Panc1 (cell line): ENCODE measurements around the gene SPRY1. TPM values are rescaled to one million over a fixed set of nuclear protein-coding genes. Genes with fewer than 3 reads are reported as not detected.

Source experiments
- ATAC-seq: fragments of 200-7000 bp; cut with Tn5 transposase; 2 replicates; pipeline ENCODE4 v1.9.1; 2020; ENCODE audit warnings: mild to moderate bottlenecking, moderate library complexity
- BruUV-seq: library from RNA; stranded (reverse); fragments of 400-500 nt; replicated peaks from 2 replicates; lab custom pipeline; 2021; lab: Mats Ljungman, UMichigan
- CTCF ChIA-PET: fragments of 300-600 bp; sonication (Branson Sonifier 250); formaldehyde crosslinking; loops from one replicate; lab custom pipeline; 2022; ENCODE audit warnings: antibody characterized with exemption; lab: Charles Lee
- POLR2A ChIA-PET: fragments of 300-600 bp; sonication (Branson Sonifier 250); formaldehyde crosslinking; loops from one replicate; lab custom pipeline; 2022; ENCODE audit warnings: antibody characterized with exemption; lab: Charles Lee
- DNase-seq: peaks from one replicate; pipeline ENCODE4 v3.0.0-alpha.2; 2010; ENCODE audit warnings: low read depth, low spot score
- H3K27ac ChIP-seq: 2 replicates; pipeline ENCODE4 v1.5.1; 2011; ENCODE audit warnings: mild to moderate bottlenecking, low read length, inconsistent platforms
- H3K27me3 ChIP-seq: fragments of 200-500 bp; sonication (Bioruptor generic); 2 replicates; pipeline ENCODE4 v1.6.0; 2014; ENCODE audit warnings: low read length, inconsistent platforms; ENCODE audit not compliant: control insufficient read depth, insufficient read depth
- H3K36me3 ChIP-seq: fragments of 200-500 bp; sonication (Bioruptor generic); 2 replicates; pipeline ENCODE4 v1.5.1; 2014; ENCODE audit warnings: inconsistent platforms, mild to moderate bottlenecking, low read length, moderate library complexity; ENCODE audit not compliant: control insufficient read depth, insufficient read depth
- H3K4me1 ChIP-seq: 2 replicates; pipeline ENCODE4 v1.5.1; 2011; ENCODE audit warnings: inconsistent platforms, mild to moderate bottlenecking, low read length, moderate library complexity; ENCODE audit not compliant: control insufficient read depth, insufficient read depth
- H3K4me3 ChIP-seq, 2 experiments: 2 replicates each; pipeline ENCODE4 v1.5.1; 2011 to 2012; ENCODE audit warnings: low read depth in 2 of 2, low read length in 2 of 2, mild to moderate bottlenecking in 2 of 2, inconsistent platforms in 1 of 2, moderate library complexity in 1 of 2
- H3K9me3 ChIP-seq: fragments of 200-500 bp; sonication (Bioruptor generic); 2 replicates; pipeline ENCODE4 v1.5.1; 2014; ENCODE audit warnings: low read depth, mild to moderate bottlenecking, inconsistent platforms, low read length, moderate library complexity; ENCODE audit not compliant: control insufficient read depth, insufficient read depth
- CTCF ChIP-seq: fragments of 450-650 bp; IDR thresholded peaks from 2 replicates; pipeline ENCODE4 v1.5.1; 2017; ENCODE audit warnings: mild to moderate bottlenecking
- POLR2AphosphoS5 ChIP-seq: IDR thresholded peaks from 2 replicates; pipeline ENCODE4 v1.6.1; 2012; ENCODE audit warnings: mild to moderate bottlenecking, low read depth, low read length, moderate library complexity
- SIN3A ChIP-seq: IDR thresholded peaks from 2 replicates; pipeline ENCODE4 v1.6.1; 2012; ENCODE audit warnings: low read depth, mild to moderate bottlenecking, low read length, moderate library complexity, borderline replicate concordance; ENCODE audit not compliant: insufficient read depth
- TCF7L2 ChIP-seq: IDR thresholded peaks from 2 replicates; pipeline ENCODE4 v1.6.1; 2011; ENCODE audit warnings: mild to moderate bottlenecking, low read depth, low read length, inconsistent platforms
- in situ Hi-C: cut with HindIII; loops from 2 replicates; pipeline ENCODE4 v1.10.0; 2016; ENCODE audit warnings: low sequenced_read_pairs, low pct_unique_long_range_greater_than_20kb
- intact Hi-C: fragments of 100-400 bp; cut with micrococcal nuclease; formaldehyde crosslinking; loops from one replicate; pipeline ENCODE4 v1.10.0; 2022; ENCODE audit not compliant: unreplicated experiment
- total RNA-seq: library from RNA; stranded (reverse); gene quantifications from one replicate; pipeline ENCODE4 v1.2.1, GENCODE V29; 2021; ENCODE audit not compliant: unreplicated experiment
- TF ChIP-seq, protein P1 (sequence below), 2 experiments: IDR thresholded peaks; 2 replicates each; pipeline ENCODE4 v1.6.1; 2011 to 2012; ENCODE audit warnings: low read depth in 2 of 2, control low read depth in 1 of 2, low read length in 1 of 2, mild to moderate bottlenecking in 1 of 2, moderate library complexity in 1 of 2; ENCODE audit not compliant: insufficient read depth in 1 of 2

The SPRY1 gene
- total RNA-seq, 1 experiment from 2014 or later: 77.8 TPM

DNA sequence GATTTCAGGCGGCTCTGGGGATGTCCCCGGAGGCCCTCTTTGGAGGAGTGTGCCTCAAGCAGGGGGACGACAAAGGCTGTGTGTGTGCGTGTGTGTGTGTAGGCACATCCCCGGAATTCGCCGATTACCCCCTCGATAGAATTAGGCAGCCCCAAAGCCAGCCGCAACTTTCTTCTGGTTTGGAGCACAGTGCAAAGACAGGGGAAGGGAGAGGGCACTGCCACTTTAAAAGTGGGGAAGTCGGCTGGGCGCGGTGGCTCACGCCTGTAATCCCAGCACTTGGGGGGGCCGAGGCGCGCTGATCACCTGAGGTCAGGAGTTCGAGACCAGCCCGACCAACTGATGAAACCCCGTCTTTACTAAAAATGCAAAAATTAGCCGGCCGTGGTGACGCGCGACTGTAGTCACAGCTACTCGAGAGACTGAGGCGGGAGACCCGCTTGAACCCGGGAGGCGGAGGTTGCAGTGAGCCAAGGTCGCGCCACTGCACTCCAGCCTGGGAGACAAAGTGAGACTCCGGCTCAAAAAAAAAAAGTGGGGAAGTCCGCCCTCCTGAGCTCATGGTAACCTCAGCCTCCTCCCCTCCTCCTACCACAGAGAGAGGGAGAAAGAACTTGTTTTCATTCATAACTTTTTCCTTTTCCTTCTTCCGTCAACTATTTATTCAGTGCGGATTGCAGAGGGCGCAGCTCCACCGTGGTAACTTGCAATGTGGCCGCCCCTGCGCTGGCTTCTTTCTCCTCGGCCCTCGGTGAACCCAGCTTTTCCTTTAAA, 2.4 kb downstream of the SPRY1 start:
- ChIA-PET POLR2A (interaction anchor here (0.7 kb wide), 1 partner anchor 189 kb away, joined by 3 read pairs; no protein-coding TSS in a partner anchor), CTCF (no interaction called here)
- H3K27ac ChIP-seq: peak overlapping the region; percentile 94
- H3K9me3 ChIP-seq: no peaks in the 10 kb centered on the region
- H3K36me3 ChIP-seq: peaks cover 19% of the 10 kb centered on the region
- intact Hi-C loops: loop anchor here (5.0 kb wide), 2 partner anchors 108 to 277 kb away; no protein-coding TSS in a partner anchor
- BruUV-seq: no TSS peak
- H3K4me3 ChIP-seq: peak overlapping the region; percentile 90 to 94
- H3K27me3 ChIP-seq: no peaks in the 10 kb centered on the region
- in situ Hi-C loops: no loop called here
- ATAC-seq (peak; percentile 49), DNase-seq (no peak)
- TF ChIP-seq CTCF (peak; percentile 26; the same call in 1 of the 2 replicates), SIN3A (no peak)
- H3K4me1 ChIP-seq: peaks cover 21% of the 10 kb centered on the region

GRCh38 chr4:123399627-123400358, 3.2 kb downstream of the SPRY1 start:
- H3K27ac ChIP-seq: peak overlapping the region; percentile 94
- peak overlapping the region; percentile 90 to 94 for H3K4me3 ChIP-seq
- in situ Hi-C loops: no loop called here
- intact Hi-C loops: loop anchor here (5.0 to 10.0 kb wide), 4 partner anchors 108 to 713 kb away; no protein-coding TSS in a partner anchor
- TSS peak; percentile 64 for BruUV-seq
- TF ChIP-seq, protein P1, sequence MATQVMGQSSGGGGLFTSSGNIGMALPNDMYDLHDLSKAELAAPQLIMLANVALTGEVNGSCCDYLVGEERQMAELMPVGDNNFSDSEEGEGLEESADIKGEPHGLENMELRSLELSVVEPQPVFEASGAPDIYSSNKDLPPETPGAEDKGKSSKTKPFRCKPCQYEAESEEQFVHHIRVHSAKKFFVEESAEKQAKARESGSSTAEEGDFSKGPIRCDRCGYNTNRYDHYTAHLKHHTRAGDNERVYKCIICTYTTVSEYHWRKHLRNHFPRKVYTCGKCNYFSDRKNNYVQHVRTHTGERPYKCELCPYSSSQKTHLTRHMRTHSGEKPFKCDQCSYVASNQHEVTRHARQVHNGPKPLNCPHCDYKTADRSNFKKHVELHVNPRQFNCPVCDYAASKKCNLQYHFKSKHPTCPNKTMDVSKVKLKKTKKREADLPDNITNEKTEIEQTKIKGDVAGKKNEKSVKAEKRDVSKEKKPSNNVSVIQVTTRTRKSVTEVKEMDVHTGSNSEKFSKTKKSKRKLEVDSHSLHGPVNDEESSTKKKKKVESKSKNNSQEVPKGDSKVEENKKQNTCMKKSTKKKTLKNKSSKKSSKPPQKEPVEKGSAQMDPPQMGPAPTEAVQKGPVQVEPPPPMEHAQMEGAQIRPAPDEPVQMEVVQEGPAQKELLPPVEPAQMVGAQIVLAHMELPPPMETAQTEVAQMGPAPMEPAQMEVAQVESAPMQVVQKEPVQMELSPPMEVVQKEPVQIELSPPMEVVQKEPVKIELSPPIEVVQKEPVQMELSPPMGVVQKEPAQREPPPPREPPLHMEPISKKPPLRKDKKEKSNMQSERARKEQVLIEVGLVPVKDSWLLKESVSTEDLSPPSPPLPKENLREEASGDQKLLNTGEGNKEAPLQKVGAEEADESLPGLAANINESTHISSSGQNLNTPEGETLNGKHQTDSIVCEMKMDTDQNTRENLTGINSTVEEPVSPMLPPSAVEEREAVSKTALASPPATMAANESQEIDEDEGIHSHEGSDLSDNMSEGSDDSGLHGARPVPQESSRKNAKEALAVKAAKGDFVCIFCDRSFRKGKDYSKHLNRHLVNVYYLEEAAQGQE (IDR thresholded peaks at IDR 0.05; ENCODE audit: insufficient read depth in 1 of 2, low read depth in 2 of 2, low read length in 1 of 2): no peak
- TF ChIP-seq TCF7L2 (no peak), POLR2AphosphoS5 (no peak), SIN3A (no peak), CTCF (no peak)
- H3K9me3 ChIP-seq: no peaks in the 10 kb centered on the region
- ChIA-PET CTCF (no interaction called here), POLR2A (interaction anchor here (0.7 kb wide), 1 partner anchor 188 kb away, joined by 3 read pairs; no protein-coding TSS in a partner anchor)
- H3K27me3 ChIP-seq: no peaks in the 10 kb centered on the region
- H3K4me1 ChIP-seq: peaks cover 27% of the 10 kb centered on the region
- DNase-seq (no peak), ATAC-seq (no peak)
- H3K36me3 ChIP-seq: peaks cover 21% of the 10 kb centered on the region
